GM21619 (cell line): ENCODE measurements around the gene STYXL1.
"Not testable (repeated sequence)": the region's sequence is repeated elsewhere in the genome, so short reads cannot be mapped to it uniquely, and the experiment has no call there.

ENCODE experiments used
- ATAC-seq: cut with Tn5 transposase; IDR thresholded peaks from one replicate; pipeline ENCODE4 v1.9.1; 2021; ENCODE audit not compliant: unreplicated experiment

STYXL1 gene

GRCh38 chr7:76040126-76040525 is 7.7 kb downstream of the STYXL1 start:
- ATAC-seq, result no peak

GRCh38 chr7:76037310-76037709 is 10.5 kb downstream of the STYXL1 start:
- ATAC-seq, result no peak

GRCh38 chr7:76031964-76032363 is 15.8 kb downstream of the STYXL1 start:
- ATAC-seq, result no peak

- ATAC-seq, result not testable (repeated sequence)
Observed at GRCh38 chr7:76029682-76030081, 18.1 kb downstream of the STYXL1 start.

GRCh38 chr7:76023002-76023401 is 24.8 kb downstream of the STYXL1 start:
- no peak for ATAC-seq

- no peak for ATAC-seq
Observed at GRCh38 chr7:76022026-76022780, 25.6 kb downstream of the STYXL1 start.

GRCh38 chr7:76020031-76020714 is 27.6 kb downstream of the STYXL1 start:
- no peak for ATAC-seq

GRCh38 chr7:76018520-76018919 is 29.3 kb downstream of the STYXL1 start:
- not testable (repeated sequence) for ATAC-seq

- ATAC-seq, result no peak
Observed at GRCh38 chr7:76016191-76016947, 31.4 kb downstream of the STYXL1 start.

GRCh38 chr7:76011442-76011861 is 36.3 kb downstream of the STYXL1 start:
- no peak for ATAC-seq

GRCh38 chr7:76009672-76010600 is 37.9 kb downstream of the STYXL1 start:
- no peak for ATAC-seq

- ATAC-seq, result no peak
Observed at GRCh38 chr7:76008156-76008687, 39.6 kb downstream of the STYXL1 start.

GRCh38 chr7:76005004-76005403 is 42.8 kb downstream of the STYXL1 start:
- not testable (repeated sequence) for ATAC-seq

GRCh38 chr7:76003351-76003750 is 44.4 kb downstream of the STYXL1 start:
- ATAC-seq, result no peak

GRCh38 chr7:76002822-76003221 is 45.0 kb downstream of the STYXL1 start:
- no peak for ATAC-seq

GRCh38 chr7:76002139-76002538 is 45.7 kb downstream of the STYXL1 start:
- ATAC-seq, result no peak

- ATAC-seq, result no peak
Observed at GRCh38 chr7:76000566-76000965, 47.2 kb downstream of the STYXL1 start.

GRCh38 chr7:75998038-75998437 is 49.8 kb downstream of the STYXL1 start:
- no peak for ATAC-seq

- no peak for ATAC-seq
Observed at GRCh38 chr7:75996476-75996875, 51.3 kb downstream of the STYXL1 start.

GRCh38 chr7:75995996-75996395 is 51.8 kb downstream of the STYXL1 start:
- no peak for ATAC-seq
